Left kidney (tissue), 2 donors: ENCODE measurements around the gene PFN1. TPM values are rescaled to one million over a fixed set of nuclear protein-coding genes. Genes with fewer than 3 reads are reported as not detected.

Experiments used
- DNase-seq: peaks from one replicate; pipeline ENCODE4 v3.0.0-alpha.2; 2013
- polyA plus RNA-seq: library from polyadenylated mRNA; unstranded; fragments of 120-200 nt; gene quantifications from one replicate; pipeline ENCODE4 v1.2.1, GENCODE V29; 2013; ENCODE audit not compliant: insufficient read length

PFN1 gene
- polyA plus RNA-seq, 1 donor: 323 TPM

- no peak for DNase-seq
These were observed 49.4 kb downstream of the PFN1 start for GRCh38 chr17:4898927-4899326.

GRCh38 chr17:4898351-4898750, 50.0 kb downstream of the PFN1 start:
- DNase-seq: no peak

- no peak for DNase-seq
These were observed 50.5 kb downstream of the PFN1 start for GRCh38 chr17:4897785-4898184.

GRCh38 chr17:4897198-4897687, 51.1 kb downstream of the PFN1 start:
- no peak for DNase-seq

- DNase-seq: no peak
These were observed 51.8 kb downstream of the PFN1 start for GRCh38 chr17:4896332-4897197.

- no peak for DNase-seq
These were observed 52.5 kb downstream of the PFN1 start for GRCh38 chr17:4895657-4896331.

Other genes with a start within 250 kb of the PFN1 start
- 46.5 TPM for gene PELP1, start 244.4 kb downstream of the PFN1 start, polyA plus RNA-seq
- 32.7 TPM for gene ARRB2, start 237.9 kb downstream of the PFN1 start, polyA plus RNA-seq
- gene MED11, start 217.1 kb downstream of the PFN1 start, polyA plus RNA-seq: 23.1 TPM
- 0.32 TPM for gene ZMYND15, start 208.7 kb downstream of the PFN1 start, polyA plus RNA-seq
- gene CXCL16, start 208.6 kb downstream of the PFN1 start, polyA plus RNA-seq: 9.5 TPM
- 1.1 TPM for gene TM4SF5, start 176.6 kb downstream of the PFN1 start, polyA plus RNA-seq
- 0.33 TPM for gene VMO1, start 162.2 kb downstream of the PFN1 start, polyA plus RNA-seq
- gene GLTPD2, start 159.6 kb downstream of the PFN1 start, polyA plus RNA-seq: 4.1 TPM
- gene PSMB6, start 152.4 kb downstream of the PFN1 start, polyA plus RNA-seq: 122 TPM
- gene PLD2, start 141.4 kb downstream of the PFN1 start, polyA plus RNA-seq: 44.5 TPM
- gene MINK1, start 115.2 kb downstream of the PFN1 start, polyA plus RNA-seq: 69.7 TPM
- 0.71 TPM for gene C17orf107, start 49.0 kb downstream of the PFN1 start, polyA plus RNA-seq
- gene CHRNE, start 45.4 kb downstream of the PFN1 start, polyA plus RNA-seq: 1.2 TPM
- gene GP1BA, start 16.3 kb downstream of the PFN1 start, polyA plus RNA-seq: 3.2 TPM
- gene SLC25A11, start 8.5 kb downstream of the PFN1 start, polyA plus RNA-seq: 65.3 TPM
- 136 TPM for gene RNF167, start 8.3 kb downstream of the PFN1 start, polyA plus RNA-seq
- 23.4 TPM for gene ENO3, start 2.6 kb upstream of the PFN1 start, polyA plus RNA-seq
- 87.8 TPM for gene SPAG7, start 19.3 kb upstream of the PFN1 start, polyA plus RNA-seq
- 31.7 TPM for gene CAMTA2, start 39.1 kb upstream of the PFN1 start, polyA plus RNA-seq
- gene INCA1, start 49.0 kb upstream of the PFN1 start, polyA plus RNA-seq: 8.8 TPM
- 83.5 TPM for gene KIF1C, start 49.4 kb upstream of the PFN1 start, polyA plus RNA-seq
- 0.47 TPM for gene SLC52A1, start 86.9 kb upstream of the PFN1 start, polyA plus RNA-seq
- 19.1 TPM for gene ZFP3, start 129.9 kb upstream of the PFN1 start, polyA plus RNA-seq
- 54.4 TPM for gene ZNF232, start 163.3 kb upstream of the PFN1 start, polyA plus RNA-seq
- gene USP6, start 167.5 kb upstream of the PFN1 start, polyA plus RNA-seq: 13.8 TPM
- 28.7 TPM for gene ZNF594, start 243.3 kb upstream of the PFN1 start, polyA plus RNA-seq